Natural killer cell treated with Interleukin-12 subunit alpha and Interleukin-12 subunit beta and Interleukin-15 and Interleukin-18, amount 100 ng/mL, for 72 hours (primary cell): ENCODE results near the gene POLR3C. TPM values are rescaled to one million over a fixed set of nuclear protein-coding genes. Genes with fewer than 3 reads are reported as not detected.
A peak's percentile ranks its signal among the peaks of the same experiment; 100 is the strongest.

Source experiments
- ATAC-seq, 2 donors: fragments of 150-1000 bp; cut with Tn5 transposase in 1 of 2; sonication (Bioruptor Pico), chemical (Tn5 transposase) in 1 of 2; 2 replicates each; pipeline ENCODE4 v1.10.0; 2021
- DNase-seq: peaks from one replicate; pipeline ENCODE4 v3.0.0; 2022; ENCODE audit warnings: low spot score
- H3K27ac Mint-ChIP-seq, 2 donors: 1 replicate in 1 of 2; 2 replicates in 1 of 2; pipeline ENCODE4 v1.8.0; 2022; ENCODE audit warnings: mixed read lengths in 2 of 2, mild to moderate bottlenecking in 1 of 2, moderate library complexity in 1 of 2
- H3K27me3 Mint-ChIP-seq, 2 donors: 1 replicate in 1 of 2; 2 replicates in 1 of 2; pipeline ENCODE4 v1.8.0; 2022; ENCODE audit warnings: mixed read lengths in 2 of 2
- H3K36me3 Mint-ChIP-seq: one replicate; pipeline ENCODE4 v1.8.0; 2022; ENCODE audit warnings: mixed read lengths
- H3K4me1 Mint-ChIP-seq, 2 donors: 1 replicate in 1 of 2; 2 replicates in 1 of 2; pipeline ENCODE4 v1.8.0; 2022; ENCODE audit warnings: low read depth in 2 of 2, mixed read lengths in 2 of 2, mild to moderate bottlenecking in 1 of 2
- H3K4me3 Mint-ChIP-seq: one replicate; pipeline ENCODE4 v1.8.0; 2022; ENCODE audit warnings: mixed read lengths
- H3K9me3 Mint-ChIP-seq: 2 replicates; pipeline ENCODE4 v1.8.0; 2022; ENCODE audit warnings: mixed read lengths
- total RNA-seq, 2 donors: library from RNA; stranded (reverse); gene quantifications; one replicate each; pipeline ENCODE4 v1.2.3, GENCODE V29; 2022

Gene POLR3C
- total RNA-seq, 2 donors from 2014 or later, result 51.4 to 87.4 TPM

- Mint-ChIP-seq H3K4me3 (no peak overlapping the region), H3K36me3 (no peaks in the 10 kb centered on the region), H3K27me3 (peaks cover 0 to 11% of the 10 kb centered on the region in 2 donors), H3K4me1 (peaks cover 0 to under 1% of the 10 kb centered on the region in 2 donors), H3K27ac (no peak overlapping the region), H3K9me3 (no peaks in the 10 kb centered on the region)
- DNase-seq (no peak), ATAC-seq (no peak)
Observed at GRCh38 chr1:145863282-145864018, 39.5 kb downstream of the POLR3C start.

- Mint-ChIP-seq H3K27ac (no peak overlapping the region), H3K36me3 (no peaks in the 10 kb centered on the region), H3K4me3 (no peak overlapping the region), H3K27me3 (peaks cover 2 to 22% of the 10 kb centered on the region in 2 donors), H3K4me1 (peaks cover 18% of the 10 kb centered on the region in 2 donors), H3K9me3 (no peaks in the 10 kb centered on the region)
- ATAC-seq, result no peak
- DNase-seq, result no peak
Observed at GRCh38 chr1:145868232-145868631, 44.2 kb downstream of the POLR3C start.

- H3K27ac Mint-ChIP-seq, result peak overlapping the region; percentile 71 to 79
- peaks cover 17 to 18% of the 10 kb centered on the region in 2 donors for H3K27me3 Mint-ChIP-seq
- no peaks in the 10 kb centered on the region for H3K36me3 Mint-ChIP-seq
- peak overlapping the region; percentile 78 for H3K4me3 Mint-ChIP-seq
- H3K9me3 Mint-ChIP-seq, result no peaks in the 10 kb centered on the region
- H3K4me1 Mint-ChIP-seq, result peaks cover 18 to 25% of the 10 kb centered on the region in 2 donors
- ATAC-seq, result peak; percentile 77 to 78
- DNase-seq, result no peak
Observed at GRCh38 chr1:145871994-145872924, 48.3 kb downstream of the POLR3C start.

GRCh38 chr1:145874646-145875045 lies 50.6 kb downstream of the POLR3C start:
- H3K27ac Mint-ChIP-seq, result no peak overlapping the region
- H3K4me1 Mint-ChIP-seq, result peaks cover 18 to 25% of the 10 kb centered on the region in 2 donors
- no peaks in the 10 kb centered on the region for H3K9me3 Mint-ChIP-seq
- DNase-seq (no peak), ATAC-seq (no peak)
- no peaks in the 10 kb centered on the region for H3K36me3 Mint-ChIP-seq
- H3K27me3 Mint-ChIP-seq, result peaks cover 17 to 23% of the 10 kb centered on the region in 2 donors
- H3K4me3 Mint-ChIP-seq, result no peak overlapping the region

- DNase-seq (no peak), ATAC-seq (peak in 1 of 2 donors; percentile 15)
- Mint-ChIP-seq H3K4me1 (peaks cover 1 to 9% of the 10 kb centered on the region in 2 donors), H3K27ac (no peak overlapping the region), H3K9me3 (no peaks in the 10 kb centered on the region), H3K27me3 (peaks cover 16 to 23% of the 10 kb centered on the region in 2 donors), H3K4me3 (no peak overlapping the region), H3K36me3 (no peaks in the 10 kb centered on the region)
Observed at GRCh38 chr1:145877923-145878486, 54.0 kb downstream of the POLR3C start.

- DNase-seq (no peak), ATAC-seq (no peak)
- no peaks in the 10 kb centered on the region for H3K9me3 Mint-ChIP-seq
- peaks cover 18 to 23% of the 10 kb centered on the region in 2 donors for H3K27me3 Mint-ChIP-seq
- H3K4me3 Mint-ChIP-seq, result no peak overlapping the region
- no peak overlapping the region for H3K27ac Mint-ChIP-seq
- H3K4me1 Mint-ChIP-seq, result peaks cover 0 to 2% of the 10 kb centered on the region in 2 donors
- H3K36me3 Mint-ChIP-seq, result no peaks in the 10 kb centered on the region
Observed at GRCh38 chr1:145878724-145879123, 54.7 kb downstream of the POLR3C start.

GRCh38 chr1:145879775-145880174 lies 55.8 kb downstream of the POLR3C start:
- Mint-ChIP-seq H3K9me3 (no peaks in the 10 kb centered on the region), H3K4me1 (peaks cover 3% of the 10 kb centered on the region in 2 donors), H3K27ac (no peak overlapping the region), H3K27me3 (peaks cover 22 to 28% of the 10 kb centered on the region in 2 donors), H3K36me3 (no peaks in the 10 kb centered on the region), H3K4me3 (no peak overlapping the region)
- no peak for DNase-seq
- no peak for ATAC-seq

- peaks cover 13 to 16% of the 10 kb centered on the region in 2 donors for H3K4me1 Mint-ChIP-seq
- no peak overlapping the region for H3K27ac Mint-ChIP-seq
- ATAC-seq, result no peak
- DNase-seq, result no peak
- no peaks in the 10 kb centered on the region for H3K36me3 Mint-ChIP-seq
- H3K27me3 Mint-ChIP-seq, result peaks cover 20 to 28% of the 10 kb centered on the region in 2 donors
- H3K9me3 Mint-ChIP-seq, result no peaks in the 10 kb centered on the region
- peak overlapping the region; percentile 85 for H3K4me3 Mint-ChIP-seq
Observed at GRCh38 chr1:145884675-145885074, 60.7 kb downstream of the POLR3C start.

- Mint-ChIP-seq H3K9me3 (no peaks in the 10 kb centered on the region), H3K27me3 (peaks cover 18 to 28% of the 10 kb centered on the region in 2 donors), H3K27ac (no peak within 1 kb of the TSS), H3K36me3 (no peaks in the 10 kb centered on the region), H3K4me1 (peaks cover 13 to 16% of the 10 kb centered on the region in 2 donors), H3K4me3 (peak within 1 kb of the TSS; percentile 85)
- DNase-seq (peak; percentile 90), ATAC-seq (peak; percentile 99)
Observed at GRCh38 chr1:145885738-145886287, 61.8 kb downstream of the POLR3C start, which contains the start of gene ANKRD35. Gene ANKRD35, minus strand, starts transcription at chr1:145885866. Its CDS starts 108 bp downstream, at chr1:145885758.

- DNase-seq (no peak), ATAC-seq (no peak)
- Mint-ChIP-seq H3K4me1 (peaks cover 13 to 16% of the 10 kb centered on the region in 2 donors), H3K27ac (no peak overlapping the region), H3K9me3 (no peaks in the 10 kb centered on the region), H3K36me3 (no peaks in the 10 kb centered on the region), H3K27me3 (peaks cover 18 to 28% of the 10 kb centered on the region in 2 donors), H3K4me3 (peak overlapping the region; percentile 85)
Observed at GRCh38 chr1:145886390-145886789, 62.4 kb downstream of the POLR3C start.

- Mint-ChIP-seq H3K9me3 (no peaks in the 10 kb centered on the region), H3K27me3 (peaks cover 18 to 28% of the 10 kb centered on the region in 2 donors), H3K4me3 (peak overlapping the region; percentile 12), H3K36me3 (no peaks in the 10 kb centered on the region), H3K4me1 (peaks cover 13 to 16% of the 10 kb centered on the region in 2 donors), H3K27ac (no peak overlapping the region)
- DNase-seq (no peak), ATAC-seq (no peak)
Observed at GRCh38 chr1:145886816-145887215, 62.8 kb downstream of the POLR3C start.

- H3K27ac Mint-ChIP-seq, result no peak overlapping the region
- no peaks in the 10 kb centered on the region for H3K9me3 Mint-ChIP-seq
- no peak overlapping the region for H3K4me3 Mint-ChIP-seq
- DNase-seq, result no peak
- H3K27me3 Mint-ChIP-seq, result peaks cover 18 to 26% of the 10 kb centered on the region in 2 donors
- no peaks in the 10 kb centered on the region for H3K36me3 Mint-ChIP-seq
- peaks cover 13 to 16% of the 10 kb centered on the region in 2 donors for H3K4me1 Mint-ChIP-seq
- ATAC-seq, result no peak
Observed at GRCh38 chr1:145887631-145888030, 63.6 kb downstream of the POLR3C start.

GRCh38 chr1:145889722-145890121 lies 65.7 kb downstream of the POLR3C start:
- DNase-seq (no peak), ATAC-seq (no peak)
- peaks cover 11 to 13% of the 10 kb centered on the region in 2 donors for H3K4me1 Mint-ChIP-seq
- no peaks in the 10 kb centered on the region for H3K9me3 Mint-ChIP-seq
- no peaks in the 10 kb centered on the region for H3K36me3 Mint-ChIP-seq
- no peak overlapping the region for H3K4me3 Mint-ChIP-seq
- peaks cover 7% of the 10 kb centered on the region in 2 donors for H3K27me3 Mint-ChIP-seq
- H3K27ac Mint-ChIP-seq, result no peak overlapping the region
